Glomerular visceral epithelial cell (primary cell): ENCODE data around the gene VPS50.
"Not testable (repeated sequence)": the region's sequence is repeated elsewhere in the genome, so short reads cannot be mapped to it uniquely, and the experiment has no call there.

ENCODE experiments used
- DNase-seq: peaks from one replicate; pipeline ENCODE4 v3.0.0-alpha.2; 2016; ENCODE audit errors: extremely low spot score

The VPS50 gene

DNA sequence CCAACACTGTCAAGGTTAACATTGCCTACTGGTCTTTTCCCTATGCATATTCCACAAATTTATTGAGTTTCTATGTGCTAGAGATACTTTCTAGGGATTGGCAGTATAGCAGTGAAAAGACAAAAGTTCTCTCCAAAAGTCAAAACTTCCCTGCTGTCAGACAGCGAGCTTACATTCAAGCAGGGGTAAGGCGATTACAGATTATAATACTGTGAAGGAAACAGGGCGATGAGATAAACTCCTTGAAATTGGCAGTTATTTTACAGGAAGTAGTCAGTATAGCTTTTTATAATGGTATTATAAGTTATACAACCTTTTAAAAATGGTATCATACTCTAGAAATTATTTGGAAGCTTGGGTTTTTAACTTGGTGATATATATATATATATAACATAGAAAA, 9.9 kb downstream of the VPS50 start:
- DNase-seq = no peak

DNA sequence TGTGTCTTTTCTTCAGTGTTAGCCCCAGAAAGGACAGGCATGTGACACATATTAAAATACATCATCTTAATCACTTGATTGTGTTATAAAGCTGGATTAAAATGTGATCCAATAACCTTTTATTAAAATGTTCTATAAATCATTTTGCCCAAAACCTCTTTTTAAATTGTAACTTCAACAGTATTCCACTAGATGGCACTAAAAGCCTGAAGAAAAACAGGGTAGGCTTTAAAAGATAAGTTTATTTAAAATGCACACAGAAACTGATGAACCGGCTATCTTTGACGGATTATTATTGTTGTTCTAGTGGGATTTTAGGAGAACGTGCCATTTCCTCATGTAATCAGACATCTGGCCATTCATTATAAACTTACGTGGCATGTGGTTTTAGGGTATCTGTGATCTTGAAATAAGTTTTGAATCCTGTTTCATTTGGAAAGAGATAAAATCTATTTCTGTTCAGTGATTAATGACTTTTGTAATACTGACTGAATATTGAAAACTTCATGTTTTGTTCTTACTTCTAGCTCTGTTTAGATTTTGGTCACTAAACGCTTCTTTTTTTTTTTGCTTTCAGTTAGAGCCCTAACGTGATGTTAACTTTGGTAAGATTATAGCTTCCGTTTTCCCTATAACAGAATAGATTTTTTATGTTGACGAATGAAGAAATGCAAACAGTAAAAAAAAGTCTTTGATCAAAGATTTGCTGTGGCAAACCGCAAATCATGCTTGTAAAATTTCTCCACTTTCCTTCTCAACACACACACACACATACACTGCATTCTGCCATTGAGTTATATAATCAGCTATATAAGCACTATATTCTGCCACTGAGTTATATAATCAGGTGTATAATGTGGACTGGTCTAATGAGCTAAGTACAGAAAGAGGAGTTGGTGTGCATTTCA, 13.6 kb downstream of the VPS50 start:
- peak; percentile 24 for DNase-seq

DNA sequence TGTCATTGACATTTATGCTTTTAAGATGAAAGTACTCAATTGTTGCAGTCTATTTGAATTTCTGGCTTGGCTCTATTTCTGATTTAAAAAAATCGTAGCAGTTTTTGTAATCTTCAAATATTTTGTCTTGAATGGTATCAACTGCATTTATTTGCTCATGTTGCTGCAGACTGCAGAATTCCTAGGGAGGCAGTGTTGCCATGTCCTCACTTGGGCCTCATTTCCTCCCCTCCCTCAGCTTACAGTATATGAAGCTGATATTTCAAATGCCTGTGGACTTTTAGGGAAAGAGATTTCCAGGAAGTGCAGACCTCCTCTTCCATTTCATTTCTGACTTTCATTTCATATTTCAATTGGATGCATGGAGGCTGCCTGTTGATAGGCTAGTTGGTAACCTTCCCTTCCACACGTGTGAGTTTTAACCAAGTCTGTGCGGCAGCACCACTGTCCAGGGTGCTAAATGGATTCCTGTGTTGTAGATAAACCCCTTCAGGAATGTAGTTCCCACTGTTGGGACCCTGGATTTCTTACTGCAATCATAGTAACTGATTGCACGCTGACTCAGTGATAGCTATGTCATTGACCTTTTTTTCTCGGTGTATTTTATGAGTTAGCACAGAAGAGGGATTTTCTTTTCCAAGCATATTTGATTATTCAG, 17.5 kb downstream of the VPS50 start:
- no peak for DNase-seq

DNA sequence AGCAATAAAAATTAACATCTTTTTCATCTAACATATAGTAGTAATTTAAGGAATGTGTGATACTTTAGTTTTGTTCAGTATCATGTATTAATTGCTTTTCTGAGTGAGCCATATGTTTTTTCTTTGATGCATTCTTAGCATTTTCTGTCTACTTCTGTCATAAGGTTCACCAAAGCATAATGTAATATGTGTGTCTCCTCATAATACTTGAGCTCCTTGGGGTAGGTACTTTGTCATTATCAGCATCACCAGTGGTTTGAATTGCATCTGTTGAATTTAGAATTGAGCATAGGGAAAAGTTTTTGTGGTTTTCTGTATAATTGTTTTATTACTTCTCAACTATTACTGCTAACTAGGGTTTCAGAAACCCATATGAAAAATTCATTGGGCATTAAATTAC, 26.5 kb downstream of the VPS50 start:
- no peak for DNase-seq

- DNase-seq = no peak
These were observed 30.4 kb downstream of the VPS50 start for GRCh38 chr7:93262535-93262934.

DNA sequence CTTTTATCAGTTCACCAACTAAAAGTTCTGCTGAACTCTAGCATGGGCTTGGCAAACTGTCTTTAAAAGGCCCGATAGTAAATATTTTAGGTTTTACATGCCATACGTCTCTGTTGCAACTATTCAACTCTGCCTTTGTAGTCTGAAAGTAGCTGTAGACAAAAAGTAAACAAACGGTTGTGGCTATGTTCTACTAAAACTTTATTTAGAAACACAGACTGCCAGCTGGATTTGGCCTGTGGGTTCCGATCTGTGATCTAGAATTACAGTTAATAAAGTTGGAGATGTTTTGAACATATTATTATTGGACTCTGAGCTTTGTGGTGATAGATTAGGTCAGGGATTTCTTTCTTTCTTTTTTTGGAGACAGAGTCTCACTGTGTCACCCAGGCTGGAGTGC, 33.1 kb downstream of the VPS50 start:
- no peak for DNase-seq

DNA sequence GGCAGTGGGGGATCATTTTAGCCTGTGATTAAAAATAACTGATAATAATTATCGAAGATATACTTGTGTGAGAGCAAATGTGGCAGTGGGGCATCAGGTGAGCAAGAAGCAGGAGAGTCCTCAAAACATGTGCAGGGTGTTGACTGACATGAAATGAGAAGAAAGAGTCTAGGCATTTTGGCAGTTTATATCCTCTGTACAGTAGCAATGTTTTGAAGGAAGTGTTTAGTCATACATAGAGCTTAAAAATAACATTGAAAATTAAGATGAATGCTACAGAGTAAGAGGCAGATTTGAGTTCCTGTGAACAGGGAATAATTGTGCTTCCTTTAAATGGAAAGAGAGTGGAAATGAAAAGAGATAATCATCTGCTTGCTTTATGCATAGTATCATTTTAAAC, 47.4 kb downstream of the VPS50 start:
- DNase-seq = no peak

DNA sequence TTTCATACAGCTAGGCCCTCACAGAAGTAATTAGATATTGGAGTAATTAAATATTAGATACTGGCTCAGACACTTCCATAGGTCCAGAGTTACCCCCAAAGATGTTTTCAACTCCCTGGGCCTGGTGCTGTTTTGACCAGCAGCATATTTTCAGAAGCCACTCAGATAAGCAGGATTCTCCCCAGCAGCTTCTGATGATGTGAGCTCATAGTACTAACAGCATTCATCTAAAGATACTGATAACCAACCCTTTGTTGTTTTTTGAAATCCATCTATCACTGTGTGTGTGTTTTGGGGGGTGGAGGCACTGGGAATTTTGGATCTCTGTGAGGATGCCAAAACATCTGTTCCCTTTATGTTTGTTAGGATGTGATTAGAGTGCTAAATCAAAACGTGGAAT, 52.7 kb downstream of the VPS50 start:
- DNase-seq = no peak

DNA sequence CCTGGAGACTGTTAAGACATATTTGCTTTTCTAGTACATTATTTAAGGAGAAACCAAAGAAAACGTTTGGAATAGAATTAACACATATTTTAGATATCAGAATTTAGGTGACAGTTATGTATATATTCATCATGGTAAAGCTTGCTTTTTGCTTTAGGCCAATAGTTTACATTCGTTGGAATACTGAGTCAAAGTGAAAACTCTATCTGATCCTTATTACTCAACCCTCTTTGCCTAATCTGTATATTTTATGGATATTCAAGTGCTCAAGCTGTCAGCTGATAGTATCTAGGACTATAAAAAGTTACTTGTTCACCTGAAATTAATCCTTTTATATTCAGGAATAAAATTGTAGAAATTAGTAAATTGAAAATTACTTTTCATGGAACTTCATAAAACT, 61.1 kb downstream of the VPS50 start:
- no peak for DNase-seq

GRCh38 chr7:93298206-93298605, 66.0 kb downstream of the VPS50 start:
- DNase-seq = no peak

- no peak for DNase-seq
These were observed 66.5 kb downstream of the VPS50 start for GRCh38 chr7:93298671-93299070.

DNA sequence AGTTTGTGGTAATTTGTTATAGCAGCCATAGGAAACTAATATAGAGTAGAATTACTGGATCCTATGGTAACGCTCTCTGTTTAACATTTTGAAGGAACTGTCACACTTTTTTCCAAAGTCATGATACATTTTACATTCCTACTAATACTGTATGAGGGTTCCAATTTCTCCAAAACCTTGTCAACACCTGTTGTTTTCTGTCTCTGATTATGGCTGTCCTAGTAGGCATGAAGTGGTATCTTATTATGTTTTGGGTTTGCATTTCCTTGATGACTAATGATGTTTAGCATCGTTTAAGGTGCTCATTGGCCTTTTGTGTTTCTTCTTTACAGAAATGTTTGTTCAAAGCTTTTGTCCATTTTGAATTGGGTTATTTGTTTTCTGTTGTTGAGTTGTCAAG, 69.6 kb downstream of the VPS50 start:
- DNase-seq = no peak

- no peak for DNase-seq
These were observed 75.0 kb downstream of the VPS50 start for GRCh38 chr7:93307131-93307660.

GRCh38 chr7:93307943-93308342, 75.8 kb downstream of the VPS50 start:
- DNase-seq = no peak

DNA sequence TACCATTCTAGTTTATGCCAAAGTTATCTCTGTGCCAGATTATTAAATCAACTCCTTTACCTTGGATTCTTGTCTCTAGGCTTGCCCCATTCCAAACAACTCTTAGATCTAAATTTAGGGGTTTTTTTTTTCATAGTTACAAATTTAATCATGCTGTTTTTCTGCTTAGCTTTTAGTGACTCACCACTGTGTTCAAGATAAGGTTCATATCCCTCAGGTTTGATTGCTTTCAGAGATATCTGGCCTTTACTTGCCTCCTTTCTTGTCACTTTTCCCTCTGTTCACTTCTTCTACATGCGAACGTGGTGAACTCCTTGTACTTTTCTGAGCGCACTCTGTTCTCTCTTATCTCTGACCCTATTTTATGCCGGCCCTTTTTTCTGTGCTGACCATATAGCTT, 78.2 kb downstream of the VPS50 start:
- DNase-seq = no peak

DNA sequence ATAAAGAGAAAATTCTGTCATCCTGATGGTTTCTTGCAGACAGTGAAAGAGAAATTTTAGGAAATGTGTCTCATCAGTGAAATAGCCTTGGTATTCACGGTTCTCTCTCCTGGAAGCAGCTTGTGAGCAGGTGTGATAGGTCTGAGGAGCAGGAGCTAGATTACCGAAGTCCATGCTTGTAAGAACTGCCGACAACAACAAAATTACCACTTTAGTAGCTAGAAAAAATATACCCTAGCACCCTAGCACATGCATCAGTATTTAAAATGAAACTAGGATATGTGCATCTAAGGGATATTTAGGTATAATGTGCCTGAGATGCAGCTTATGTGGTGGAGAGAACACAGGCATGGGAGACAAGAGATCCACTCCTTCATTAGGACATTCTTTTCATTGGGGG, 82.3 kb downstream of the VPS50 start:
- DNase-seq = no peak

GRCh38 chr7:93315896-93316295, 83.7 kb downstream of the VPS50 start:
- DNase-seq = no peak

DNA sequence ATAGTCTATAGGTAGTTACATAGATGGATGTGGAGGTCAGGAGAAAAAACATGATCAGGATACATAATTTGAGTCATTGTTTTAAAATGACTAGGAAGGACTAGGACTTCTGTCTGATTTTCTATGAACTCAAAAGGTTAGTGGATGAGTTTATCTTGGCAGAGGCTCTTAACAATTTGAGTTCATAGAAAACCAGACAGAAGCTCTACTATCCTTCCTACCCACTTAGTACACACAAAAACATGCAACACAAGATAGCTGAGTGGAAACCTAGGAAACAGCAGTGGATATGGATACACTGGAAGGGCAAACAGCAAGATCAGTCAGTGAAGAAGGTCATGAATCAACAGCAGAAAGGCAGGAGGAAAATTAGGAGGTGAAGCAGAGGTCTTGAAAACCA, 84.6 kb downstream of the VPS50 start:
- DNase-seq = no peak

GRCh38 chr7:93320887-93321286, 88.7 kb downstream of the VPS50 start:
- DNase-seq = no peak

DNA sequence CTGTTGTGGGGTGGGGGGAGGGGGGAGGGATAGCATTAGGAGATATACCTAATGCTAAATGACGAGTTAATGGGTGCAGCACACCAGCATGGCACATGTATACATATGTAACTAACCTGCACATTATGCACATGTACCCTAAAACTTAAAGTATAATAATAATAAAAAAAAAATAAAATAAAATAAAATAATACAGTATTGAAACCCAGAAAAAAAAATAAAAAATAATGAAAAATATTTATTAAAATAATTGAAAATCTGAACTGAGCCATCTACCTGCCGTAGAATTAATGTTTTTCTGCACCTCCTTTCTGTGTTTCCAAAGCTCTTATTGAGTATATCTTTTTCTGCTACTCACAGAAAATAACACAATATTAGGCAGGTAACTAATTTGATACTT, 94.1 kb downstream of the VPS50 start:
- not testable (repeated sequence) for DNase-seq

- DNase-seq = peak; percentile 71
These were observed 95.0 kb downstream of the VPS50 start for GRCh38 chr7:93327006-93327633.

DNA sequence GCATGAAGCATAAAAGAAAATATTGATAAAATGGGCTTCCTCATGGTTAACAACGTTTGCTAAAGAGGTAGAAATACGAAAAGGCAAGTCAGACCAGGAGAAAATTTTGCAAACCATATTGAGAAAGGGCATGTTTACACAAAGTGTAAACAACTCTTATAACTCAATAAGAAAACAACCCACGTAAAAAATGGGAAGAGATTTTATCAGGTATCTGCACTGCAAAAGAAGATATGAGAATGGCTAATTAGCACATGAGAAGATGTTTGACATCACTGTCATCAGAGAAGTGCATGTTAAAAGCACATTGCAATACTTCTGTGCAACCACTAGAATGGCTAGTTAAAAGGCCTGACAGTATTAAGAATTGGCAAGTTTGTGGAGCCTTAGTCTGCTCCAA, 99.5 kb downstream of the VPS50 start:
- DNase-seq = no peak

DNA sequence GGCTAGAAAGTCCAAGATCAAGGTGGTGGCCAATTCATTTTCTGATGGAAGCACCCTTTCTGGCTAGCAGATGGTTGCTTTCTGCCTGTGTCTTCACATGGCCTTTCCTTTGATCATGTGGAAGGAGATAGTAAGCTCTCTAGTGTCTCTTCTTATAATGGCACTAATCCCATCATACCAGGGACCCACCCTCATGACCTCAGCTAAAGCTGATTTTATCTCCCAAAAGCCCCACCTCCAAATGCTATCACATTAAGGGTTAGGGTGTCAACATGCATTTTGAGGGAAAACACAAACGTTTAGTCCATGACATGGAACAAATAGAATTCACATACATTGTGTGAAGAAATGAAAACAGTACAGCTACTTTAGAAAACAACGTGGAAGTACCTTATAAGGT, 100.0 kb downstream of the VPS50 start:
- no peak for DNase-seq
